Naive thymus-derived CD8-positive, alpha-beta T cell (primary cell): ENCODE measurements around the gene EDDM13. TPM values are rescaled to one million over a fixed set of nuclear protein-coding genes. Genes with fewer than 3 reads are reported as not detected.
"Not testable (repeated sequence)": the region's sequence is repeated elsewhere in the genome, so short reads cannot be mapped to it uniquely, and the experiment has no call there.

Experiments used
- ATAC-seq, 2 donors: fragments of 150-1000 bp; cut with Tn5 transposase in 1 of 2; sonication (Bioruptor Pico), chemical (Tn5 transposase) in 1 of 2; 1 replicate in 1 of 2; 2 replicates in 1 of 2; pipeline ENCODE4 v1.10.0; 2021; ENCODE audit warnings: mild to moderate bottlenecking in 2 of 2, moderate library complexity in 2 of 2
- POLR2A ChIA-PET: fragments of 350-600 bp; sonication (Branson Sonifier 250); formaldehyde crosslinking; loops from one replicate; lab custom pipeline; 2021; ENCODE audit warnings: antibody characterized with exemption; lab: Charles Lee
- DNase-seq, 10 donors: peaks; one replicate each; pipeline versions ENCODE4 v3.0.0 to v3.0.0-alpha.2; 2020 to 2022
- H3K27ac Mint-ChIP-seq, 10 donors: one replicate each; pipeline ENCODE4 v1.8.0; 2020 to 2022; ENCODE audit warnings: mild to moderate bottlenecking in 10 of 10, mixed read lengths in 10 of 10, moderate library complexity in 4 of 10, inconsistent platforms in 1 of 10
- H3K27me3 Mint-ChIP-seq, 5 donors: one replicate each; pipeline ENCODE4 v1.8.0; 2021 to 2022; ENCODE audit warnings: mixed read lengths in 5 of 5
- H3K36me3 Mint-ChIP-seq, 3 donors: one replicate each; pipeline ENCODE4 v1.8.0; 2020 to 2022; ENCODE audit warnings: mixed read lengths in 3 of 3, mild to moderate bottlenecking in 2 of 3, inconsistent platforms in 1 of 3
- H3K4me1 Mint-ChIP-seq, 4 donors: one replicate each; pipeline ENCODE4 v1.8.0; 2021 to 2022; ENCODE audit warnings: mixed read lengths in 4 of 4
- H3K4me3 Mint-ChIP-seq, 10 donors: one replicate each; pipeline ENCODE4 v1.8.0; 2020 to 2022; ENCODE audit warnings: mild to moderate bottlenecking in 10 of 10, mixed read lengths in 10 of 10, moderate library complexity in 6 of 10, inconsistent platforms in 1 of 10
- H3K9me3 Mint-ChIP-seq, 9 donors: one replicate each; pipeline ENCODE4 v1.8.0; 2020 to 2022; ENCODE audit warnings: mixed read lengths in 9 of 9, mild to moderate bottlenecking in 3 of 9, inconsistent platforms in 1 of 9, moderate library complexity in 1 of 9
- polyA plus RNA-seq, 3 donors: library from polyadenylated mRNA; unstranded; fragments of 300-500 nt; fragmentation: Illumina TruSeq; gene quantifications; one replicate each; pipeline ENCODE4 v1.2.3, GENCODE V29; 2021
- total RNA-seq, 8 experiments: library from RNA in 2 of 8; stranded (reverse) in 2 of 8; gene quantifications; one replicate each; pipeline ENCODE4 v1.2.3 and lab custom pipeline; 2021 to 2026

Gene EDDM13
- total and polyA plus RNA-seq, 5 experiments from 2014 or later = 1.5 to 3.0 TPM; not detected in 3

GRCh38 chr19:56314381-56315076, 42.0 kb downstream of the EDDM13 start, which contains the start of gene ZSCAN5A:
TSS of gene ZSCAN5A (minus strand) at chr19:56314839. CDS start at chr19:56225046, 89,793 bp downstream.
- no peaks in the 10 kb centered on the region for H3K9me3 Mint-ChIP-seq
- DNase-seq (peak; percentile 94 to 100 (median 96)), ATAC-seq (peak; percentile 81 to 82)
- H3K27ac Mint-ChIP-seq = peak within 1 kb of the TSS; percentile 98 to 99 (median 99)
- peaks cover 9 to 32% (median 28%) of the 10 kb centered on the region in 4 donors for H3K4me1 Mint-ChIP-seq
- H3K4me3 Mint-ChIP-seq = peak within 1 kb of the TSS; percentile 87 to 99 (median 95)
- POLR2A ChIA-PET = interaction anchor here (0.6 to 2.4 kb wide), 9 partner anchors 54 to 926 kb away, joined by 3 to 21 read pairs (median 3); partner anchors contain the start of genes U2AF2, ZFP28, ZNF444 and ZNF582
- peaks cover 0 to 11% (median 9%) of the 10 kb centered on the region in 3 donors for H3K36me3 Mint-ChIP-seq
- H3K27me3 Mint-ChIP-seq = no peaks in the 10 kb centered on the region

DNA sequence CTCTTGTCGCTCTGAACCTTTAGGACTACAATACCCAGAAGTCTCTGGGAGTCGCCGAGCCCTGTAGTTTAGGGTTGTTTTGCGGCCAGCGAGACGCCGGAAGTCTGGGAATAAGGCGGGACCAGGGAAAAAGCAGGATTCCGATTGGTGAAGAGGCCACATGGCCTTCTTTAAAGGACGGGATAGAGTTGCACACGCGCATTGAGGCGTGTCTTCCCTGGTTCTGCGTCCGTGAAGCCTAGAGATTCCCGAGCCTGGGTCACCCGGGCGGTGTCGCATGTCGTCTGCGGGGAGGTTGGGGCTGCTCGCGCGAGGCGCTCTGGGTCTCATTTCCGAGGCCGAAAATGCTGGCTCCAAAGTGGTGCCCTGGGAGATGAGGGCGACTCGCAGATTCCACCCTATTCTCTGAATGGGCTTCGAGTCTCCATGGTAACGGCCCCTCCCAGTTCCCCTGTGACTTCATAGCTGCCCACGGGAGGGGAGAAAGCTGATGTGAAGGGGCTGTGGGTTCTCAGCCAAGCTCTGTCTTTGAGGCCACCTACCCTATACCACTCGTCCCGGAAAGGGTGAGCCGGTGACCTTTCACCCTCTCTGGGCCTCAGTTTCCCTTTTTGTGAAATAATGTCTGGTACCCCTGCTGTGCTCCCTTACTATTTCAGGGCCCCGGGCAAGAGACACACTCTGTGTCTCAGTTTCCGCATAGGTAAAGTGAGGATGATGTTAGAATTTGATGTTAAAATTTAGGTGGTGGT, 42.7 kb downstream of the EDDM13 start:
- POLR2A ChIA-PET = interaction anchor here (0.6 to 2.4 kb wide), 8 partner anchors 53 to 925 kb away, joined by 3 to 21 read pairs (median 4); partner anchors contain the start of genes U2AF2, ZNF444, ZNF582 and ZNF787
- peaks cover 0 to 8% (median 7%) of the 10 kb centered on the region in 3 donors for H3K36me3 Mint-ChIP-seq
- ATAC-seq (peak; percentile 78 to 83), DNase-seq (peak; percentile 69 to 98 (median 92))
- H3K4me1 Mint-ChIP-seq = peaks cover 6 to 30% (median 26%) of the 10 kb centered on the region in 4 donors
- H3K27me3 Mint-ChIP-seq = no peaks in the 10 kb centered on the region
- no peaks in the 10 kb centered on the region for H3K9me3 Mint-ChIP-seq
- H3K4me3 Mint-ChIP-seq = peak overlapping the region; percentile 87 to 99 (median 95)
- H3K27ac Mint-ChIP-seq = peak overlapping the region; percentile 98 to 99 (median 99)

DNA sequence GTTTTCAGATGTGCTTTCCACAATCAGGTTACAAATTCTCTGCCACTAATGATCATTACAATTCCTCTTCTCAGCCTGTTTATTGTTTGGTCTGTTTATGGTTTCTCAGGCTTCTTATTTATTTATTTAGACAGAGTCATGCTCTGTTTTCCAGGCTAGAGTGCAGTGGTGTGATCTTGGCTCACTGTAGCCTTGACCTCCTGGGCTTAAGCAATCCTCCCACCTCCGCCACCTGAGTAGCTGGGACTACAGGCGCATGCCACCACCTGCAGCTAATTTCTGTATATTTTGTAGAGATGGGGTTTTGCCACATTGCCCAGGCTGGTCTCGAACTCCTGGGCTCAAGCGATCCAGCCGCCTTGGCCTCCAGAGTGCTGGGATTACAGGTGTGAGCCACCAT, 44.2 kb downstream of the EDDM13 start:
- H3K9me3 Mint-ChIP-seq = no peaks in the 10 kb centered on the region
- DNase-seq = no peak
- peaks cover 6 to 29% (median 24%) of the 10 kb centered on the region in 4 donors for H3K4me1 Mint-ChIP-seq
- peak overlapping the region in 2 of 10 donors; percentile 27 to 71 for H3K27ac Mint-ChIP-seq
- POLR2A ChIA-PET = no interaction called here
- H3K27me3 Mint-ChIP-seq = peaks cover 0 to 8% (median 2%) of the 10 kb centered on the region in 5 donors
- no peak overlapping the region for H3K4me3 Mint-ChIP-seq
- no peak for ATAC-seq
- H3K36me3 Mint-ChIP-seq = peaks cover 0 to under 1% (median under 1%) of the 10 kb centered on the region in 3 donors

DNA sequence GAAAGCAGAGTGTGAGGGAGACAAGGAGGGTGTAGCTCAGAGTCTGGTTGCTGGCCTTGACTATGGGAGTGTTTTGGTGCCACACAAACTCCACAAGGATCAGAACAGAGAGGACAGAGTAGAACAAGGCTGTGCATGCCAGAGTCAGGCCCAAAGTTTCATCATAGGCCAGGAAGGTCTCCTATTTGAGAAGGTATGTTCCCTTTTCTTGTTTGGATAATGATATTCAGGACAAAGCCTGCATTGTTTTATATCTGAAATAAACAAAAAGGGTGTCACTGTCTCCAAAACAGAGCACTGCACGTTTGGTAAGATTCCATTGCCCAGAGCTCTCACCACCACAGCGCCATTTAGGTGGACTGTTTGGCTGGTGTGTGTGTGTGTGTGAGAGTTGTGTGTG, 45.2 kb downstream of the EDDM13 start:
- POLR2A ChIA-PET = no interaction called here
- peak overlapping the region in 2 of 10 donors; percentile 27 to 57 for H3K27ac Mint-ChIP-seq

GRCh38 chr19:56319991-56320390, 47.4 kb downstream of the EDDM13 start:
- H3K27ac Mint-ChIP-seq = no peak overlapping the region
- ATAC-seq = no peak
- H3K4me1 Mint-ChIP-seq = peaks cover 0 to 21% (median 3%) of the 10 kb centered on the region in 4 donors
- no peak overlapping the region for H3K4me3 Mint-ChIP-seq
- peaks cover 0 to 4% (median 0%) of the 10 kb centered on the region in 9 donors for H3K9me3 Mint-ChIP-seq
- POLR2A ChIA-PET = no interaction called here
- H3K36me3 Mint-ChIP-seq = peaks cover 0 to 4% (median 0%) of the 10 kb centered on the region in 3 donors
- no peak for DNase-seq
- H3K27me3 Mint-ChIP-seq = peaks cover 2 to 18% (median 5%) of the 10 kb centered on the region in 5 donors

More for the DNA sequence above, 45.2 kb downstream of the EDDM13 start:
- peaks cover 5 to 30% (median 17%) of the 10 kb centered on the region in 4 donors for H3K4me1 Mint-ChIP-seq
- ATAC-seq (no peak), DNase-seq (no peak)
- no peaks in the 10 kb centered on the region for H3K36me3 Mint-ChIP-seq
- peak overlapping the region in 1 of 10 donors; percentile 69 for H3K4me3 Mint-ChIP-seq
- peaks cover 0 to 10% (median 3%) of the 10 kb centered on the region in 5 donors for H3K27me3 Mint-ChIP-seq
- no peaks in the 10 kb centered on the region for H3K9me3 Mint-ChIP-seq

DNA sequence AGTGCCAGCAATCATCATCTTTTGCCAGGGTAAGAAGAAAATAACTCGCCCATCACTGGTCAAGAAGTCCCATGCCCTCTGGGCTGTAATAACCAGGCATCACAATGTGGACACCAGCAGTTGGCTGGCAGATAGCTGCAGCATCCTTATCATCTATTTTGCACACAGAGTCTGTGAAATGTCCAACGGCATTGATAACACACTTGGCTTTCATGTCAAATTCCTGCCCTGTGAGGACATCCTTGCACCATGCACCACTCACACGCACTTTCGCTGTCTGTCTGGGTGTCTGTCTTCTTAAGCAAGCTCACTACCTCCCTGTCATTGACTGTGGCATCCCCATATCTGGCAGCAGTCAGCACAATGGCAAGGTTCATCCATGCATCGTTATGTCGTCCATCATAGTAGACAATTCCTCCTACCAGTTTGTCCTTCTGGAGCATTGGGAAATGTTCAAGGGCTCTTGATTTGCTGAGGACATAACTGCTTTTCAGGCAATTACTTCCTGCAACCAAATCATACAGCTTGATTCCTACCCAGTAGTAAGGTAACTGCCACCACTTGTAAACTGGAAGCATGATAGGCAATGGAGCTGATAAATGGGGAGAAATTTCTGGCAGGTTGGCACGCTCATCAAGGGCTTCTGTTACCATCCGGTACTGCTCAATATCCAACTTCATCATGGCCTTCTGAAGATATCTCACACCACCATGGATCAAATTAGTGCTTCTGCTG, 48.9 kb downstream of the EDDM13 start:
- no peak for ATAC-seq
- DNase-seq = no peak
- peaks cover 0 to 14% (median 0%) of the 10 kb centered on the region in 4 donors for H3K4me1 Mint-ChIP-seq
- H3K27ac Mint-ChIP-seq = no peak overlapping the region
- no peak overlapping the region for H3K4me3 Mint-ChIP-seq
- peaks cover 0 to 4% (median 0%) of the 10 kb centered on the region in 9 donors for H3K9me3 Mint-ChIP-seq
- POLR2A ChIA-PET = no interaction called here
- peaks cover 0 to 4% (median 4%) of the 10 kb centered on the region in 3 donors for H3K36me3 Mint-ChIP-seq
- peaks cover 2 to 21% (median 5%) of the 10 kb centered on the region in 5 donors for H3K27me3 Mint-ChIP-seq

- peak overlapping the region in 1 of 10 donors; percentile 61 for H3K27ac Mint-ChIP-seq
- H3K4me1 Mint-ChIP-seq = peaks cover 0 to 14% (median 0%) of the 10 kb centered on the region in 4 donors
- H3K4me3 Mint-ChIP-seq = no peak overlapping the region
- ATAC-seq = no peak
- peaks cover 0 to 4% (median 0%) of the 10 kb centered on the region in 9 donors for H3K9me3 Mint-ChIP-seq
- peaks cover 4 to 27% (median 6%) of the 10 kb centered on the region in 5 donors for H3K27me3 Mint-ChIP-seq
- POLR2A ChIA-PET = no interaction called here
- peaks cover 0 to 4% (median 4%) of the 10 kb centered on the region in 3 donors for H3K36me3 Mint-ChIP-seq
- DNase-seq = no peak
These were observed 49.5 kb downstream of the EDDM13 start for GRCh38 chr19:56321989-56322440.

DNA sequence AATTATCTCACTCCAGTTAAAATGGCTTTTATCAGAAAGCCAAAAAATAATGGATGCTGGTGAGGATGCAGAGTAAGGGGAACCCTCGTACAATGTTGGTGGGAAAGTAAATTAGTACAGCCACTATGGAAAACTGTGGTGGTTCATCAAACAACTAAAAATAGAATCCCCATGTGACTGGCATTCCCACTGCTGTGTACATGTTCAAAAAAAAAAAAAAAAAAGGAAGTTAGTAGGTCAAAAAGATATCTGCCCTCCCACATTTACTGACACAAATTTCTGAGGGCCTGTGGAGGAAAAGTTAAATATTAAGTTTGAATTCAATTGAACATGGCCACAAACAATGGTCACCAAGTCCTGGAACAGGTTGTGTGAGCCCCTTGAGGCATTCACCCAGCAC, 51.9 kb downstream of the EDDM13 start:
- H3K4me1 Mint-ChIP-seq = peaks cover 0 to 13% (median 0%) of the 10 kb centered on the region in 4 donors
- H3K9me3 Mint-ChIP-seq = peaks cover 0 to 9% (median 3%) of the 10 kb centered on the region in 9 donors
- POLR2A ChIA-PET = no interaction called here
- no peak overlapping the region for H3K27ac Mint-ChIP-seq
- DNase-seq = no peak
- H3K36me3 Mint-ChIP-seq = peaks cover 0 to 4% (median 4%) of the 10 kb centered on the region in 3 donors
- H3K4me3 Mint-ChIP-seq = no peak overlapping the region
- peaks cover 5 to 27% (median 6%) of the 10 kb centered on the region in 5 donors for H3K27me3 Mint-ChIP-seq
- no peak for ATAC-seq

DNA sequence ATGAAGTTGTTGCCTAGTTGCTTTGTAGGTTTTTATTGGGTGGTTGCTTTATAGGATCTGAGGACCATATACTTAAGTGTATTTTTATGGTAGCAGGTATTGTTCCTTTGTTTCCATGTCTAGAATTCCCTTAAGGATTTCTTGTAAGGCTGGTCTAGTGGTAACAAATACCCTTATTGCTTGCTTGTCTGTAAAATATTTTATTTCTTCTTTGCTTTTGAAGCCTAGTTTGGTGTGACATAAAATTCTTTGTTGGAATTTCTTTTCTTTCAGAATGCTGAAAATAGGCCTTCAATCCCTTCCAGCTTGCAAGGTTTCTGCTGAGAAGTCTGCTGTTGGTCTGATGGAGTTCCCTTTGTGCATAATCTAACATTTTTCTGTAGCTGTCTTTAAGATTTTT, 60.1 kb downstream of the EDDM13 start:
- peaks cover 0 to 6% (median 1%) of the 10 kb centered on the region in 5 donors for H3K27me3 Mint-ChIP-seq
- ATAC-seq (no peak), DNase-seq (no peak)
- peaks cover 0 to 20% (median 8%) of the 10 kb centered on the region in 3 donors for H3K36me3 Mint-ChIP-seq
- POLR2A ChIA-PET = no interaction called here
- H3K4me3 Mint-ChIP-seq = no peak overlapping the region
- H3K9me3 Mint-ChIP-seq = peaks cover 0 to 57% (median 15%) of the 10 kb centered on the region in 9 donors
- H3K4me1 Mint-ChIP-seq = no peaks in the 10 kb centered on the region
- no peak overlapping the region for H3K27ac Mint-ChIP-seq

GRCh38 chr19:56333506-56333905, 61.0 kb downstream of the EDDM13 start:
- POLR2A ChIA-PET = no interaction called here
- Mint-ChIP-seq H3K27ac (no peak overlapping the region), H3K4me3 (no peak overlapping the region), H3K36me3 (peaks cover 0 to 20% (median 8%) of the 10 kb centered on the region in 3 donors), H3K27me3 (peaks cover 0 to 6% (median 0%) of the 10 kb centered on the region in 5 donors), H3K9me3 (peaks cover 0 to 61% (median 16%) of the 10 kb centered on the region in 9 donors), H3K4me1 (no peaks in the 10 kb centered on the region)
- peak in 6 of 10 donors; percentile 9 to 42 (median 31) for DNase-seq
- peak in 1 of 2 donors; percentile 41 for ATAC-seq

GRCh38 chr19:56335371-56335770, 62.8 kb downstream of the EDDM13 start:
- ATAC-seq, H3K27me3 Mint-ChIP-seq, H3K4me1 Mint-ChIP-seq, H3K27ac Mint-ChIP-seq, DNase-seq, POLR2A ChIA-PET, H3K4me3 Mint-ChIP-seq: not testable (repeated sequence)
- Mint-ChIP-seq H3K36me3 (peaks cover 0 to 24% (median 13%) of the 10 kb centered on the region in 3 donors), H3K9me3 (peaks cover 0 to 68% (median 20%) of the 10 kb centered on the region in 9 donors)
